ENCODE results near the gene TMEM82.

DNA sequence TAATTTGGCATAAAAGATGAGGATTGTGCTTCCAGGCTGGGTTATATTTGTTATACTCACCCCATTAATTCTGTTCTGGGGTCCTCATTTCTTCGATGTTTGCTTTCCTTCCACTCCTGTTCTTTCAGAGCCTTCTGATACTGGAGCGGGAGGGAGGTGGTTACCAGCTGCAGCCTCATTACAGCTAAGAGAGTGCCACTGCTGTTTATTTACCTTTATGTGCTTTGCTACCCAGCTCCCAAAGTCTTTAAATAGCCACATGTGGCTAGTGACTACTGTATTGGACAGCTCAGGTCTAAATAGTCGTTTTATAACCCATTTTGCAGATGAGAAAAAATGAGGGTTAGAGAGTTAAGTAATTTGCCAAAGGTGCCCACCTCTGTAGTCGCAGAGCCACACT lies 33.1 kb upstream of the TMEM82 start:
- TF ChIP-seq, protein P1, sequence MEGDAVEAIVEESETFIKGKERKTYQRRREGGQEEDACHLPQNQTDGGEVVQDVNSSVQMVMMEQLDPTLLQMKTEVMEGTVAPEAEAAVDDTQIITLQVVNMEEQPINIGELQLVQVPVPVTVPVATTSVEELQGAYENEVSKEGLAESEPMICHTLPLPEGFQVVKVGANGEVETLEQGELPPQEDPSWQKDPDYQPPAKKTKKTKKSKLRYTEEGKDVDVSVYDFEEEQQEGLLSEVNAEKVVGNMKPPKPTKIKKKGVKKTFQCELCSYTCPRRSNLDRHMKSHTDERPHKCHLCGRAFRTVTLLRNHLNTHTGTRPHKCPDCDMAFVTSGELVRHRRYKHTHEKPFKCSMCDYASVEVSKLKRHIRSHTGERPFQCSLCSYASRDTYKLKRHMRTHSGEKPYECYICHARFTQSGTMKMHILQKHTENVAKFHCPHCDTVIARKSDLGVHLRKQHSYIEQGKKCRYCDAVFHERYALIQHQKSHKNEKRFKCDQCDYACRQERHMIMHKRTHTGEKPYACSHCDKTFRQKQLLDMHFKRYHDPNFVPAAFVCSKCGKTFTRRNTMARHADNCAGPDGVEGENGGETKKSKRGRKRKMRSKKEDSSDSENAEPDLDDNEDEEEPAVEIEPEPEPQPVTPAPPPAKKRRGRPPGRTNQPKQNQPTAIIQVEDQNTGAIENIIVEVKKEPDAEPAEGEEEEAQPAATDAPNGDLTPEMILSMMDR (IDR thresholded peaks at IDR 0.05; ENCODE audit: poor library complexity): no peak
- TF ChIP-seq EZH2phosphoT487 (IDR thresholded peaks at IDR 0.05; ENCODE audit: low read depth, severe bottlenecking, unreplicated experiment) (no peak), EZH2 (IDR thresholded peaks at IDR 0.05; ENCODE audit: borderline replicate concordance) (no peak)

Measured in hepatocyte (in vitro differentiated cells).